Endometrial microvascular endothelial cells (primary cell): ENCODE results near the gene ATG101. TPM values are rescaled to one million over a fixed set of nuclear protein-coding genes. Genes with fewer than 3 reads are reported as not detected.

ENCODE experiments used
- in situ Hi-C: cut with HindIII; loops from 2 replicates; pipeline ENCODE4 v1.10.0; 2017; ENCODE audit warnings: low sequenced_read_pairs, low pct_unique_long_range_greater_than_20kb; ENCODE audit errors: inconsistent ontology term
- total RNA-seq: library from RNA; depleted of rRNA; stranded (reverse); fragments of >200 nt; gene quantifications from one replicate; pipeline ENCODE4 v1.2.3, GENCODE V29; 2015; ENCODE audit errors: inconsistent ontology term

ATG101 gene
- total RNA-seq, 1 donor from 2014 or later: 83.3 TPM

GRCh38 chr12:52038447-52038846 lies 31.3 kb upstream of the ATG101 start:
- in situ Hi-C loops: no loop called here

GRCh38 chr12:52041035-52041434 lies 28.7 kb upstream of the ATG101 start:
- in situ Hi-C loops: no loop called here

DNA sequence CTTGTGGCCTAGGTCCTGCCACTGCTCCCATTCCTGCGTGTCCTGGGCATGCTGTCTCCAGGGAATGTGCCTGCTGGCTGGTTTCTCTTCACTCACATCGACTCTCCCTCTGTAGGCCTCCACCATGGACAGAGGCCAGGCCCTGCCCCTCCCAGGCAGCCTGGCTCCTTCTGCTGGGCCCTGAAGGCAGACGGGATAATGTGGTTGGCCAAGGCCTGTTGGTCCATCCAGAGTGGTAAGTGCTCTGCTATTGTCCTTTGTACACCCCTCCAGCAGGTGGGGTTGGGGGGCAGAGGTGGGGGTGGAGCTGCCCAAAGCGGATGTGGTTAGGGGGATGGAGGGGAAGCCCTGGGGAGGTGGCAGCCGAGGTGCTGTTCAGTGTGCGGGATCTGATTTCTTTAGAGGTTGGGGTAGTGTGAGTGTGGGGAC lies 28.1 kb upstream of the ATG101 start:
- in situ Hi-C loops: no loop called here

DNA sequence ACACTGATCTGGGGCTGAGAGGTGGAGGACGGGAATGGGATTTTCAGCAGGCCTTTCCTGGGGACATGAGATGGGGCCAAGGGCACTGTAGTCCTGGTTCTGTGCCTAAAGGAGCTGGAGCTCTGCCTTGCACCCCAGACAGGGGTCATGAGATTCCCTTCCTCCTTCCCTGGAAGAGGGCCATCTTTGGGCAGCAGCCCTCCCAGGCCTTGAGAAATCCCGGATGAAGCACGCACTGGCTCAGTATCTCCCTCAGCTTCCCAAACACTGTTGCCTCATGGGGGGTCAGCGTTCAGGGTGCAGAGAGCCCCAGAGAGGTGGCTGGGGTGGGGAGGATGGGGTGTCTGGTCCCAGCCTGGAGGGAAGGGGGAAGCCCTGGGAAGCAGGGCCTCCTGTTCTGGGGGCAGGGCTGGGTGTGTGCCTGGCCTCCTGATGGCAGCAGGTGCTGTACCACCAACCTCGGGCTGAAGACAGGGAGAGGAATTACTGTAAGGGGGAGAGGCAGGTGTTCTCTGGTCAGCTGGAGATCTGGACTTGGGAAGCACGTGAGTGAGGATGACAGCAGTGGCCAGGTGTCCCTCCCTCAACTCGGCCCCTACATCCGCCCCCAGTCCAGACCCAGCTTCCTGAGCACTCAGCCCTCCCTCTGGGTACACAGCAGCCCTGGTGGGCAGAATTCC lies 26.9 kb upstream of the ATG101 start:
- in situ Hi-C loops: no loop called here

DNA sequence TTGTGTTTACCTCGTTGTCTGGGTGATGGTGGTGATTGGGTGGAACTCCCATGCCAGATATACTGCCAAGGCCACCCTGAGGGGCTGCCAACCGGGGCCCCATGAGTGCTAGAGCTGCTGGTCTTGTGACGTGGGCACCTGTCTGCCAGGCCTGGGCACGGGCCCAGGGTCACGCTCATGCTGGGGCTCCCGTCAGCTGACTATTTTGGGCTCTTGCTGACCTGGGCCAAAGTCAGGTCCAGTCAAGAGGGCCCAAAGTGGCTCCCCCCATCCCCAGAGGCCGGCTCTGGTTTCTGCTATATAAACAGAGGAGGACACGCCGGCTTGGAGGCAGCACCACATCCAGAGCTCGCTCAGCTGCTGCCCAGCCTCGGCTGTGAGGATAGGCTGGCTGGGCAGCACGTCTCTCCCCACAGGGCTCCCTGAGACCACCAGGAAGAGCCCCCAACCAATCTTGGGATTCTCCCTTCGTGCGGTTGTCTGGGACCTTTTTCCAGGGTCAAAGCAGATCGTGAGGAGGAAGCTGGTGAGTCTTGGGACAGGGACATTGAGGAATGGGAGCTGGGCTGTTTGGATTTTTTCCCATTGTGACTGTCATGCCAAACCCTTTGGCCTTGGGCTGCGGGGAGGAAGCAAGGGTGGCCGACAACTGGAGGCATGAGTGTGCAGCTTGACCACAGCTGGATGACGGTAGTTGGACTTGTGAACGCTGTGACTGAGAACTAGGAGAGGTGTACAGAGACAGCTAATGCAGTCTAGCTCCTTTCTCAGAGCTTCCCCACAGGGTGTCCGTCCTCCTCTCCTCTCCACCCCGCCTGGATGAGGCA lies 26.2 kb upstream of the ATG101 start:
- in situ Hi-C loops: no loop called here

- in situ Hi-C loops: no loop called here
Observed at GRCh38 chr12:52044292-52044983, 25.3 kb upstream of the ATG101 start.

DNA sequence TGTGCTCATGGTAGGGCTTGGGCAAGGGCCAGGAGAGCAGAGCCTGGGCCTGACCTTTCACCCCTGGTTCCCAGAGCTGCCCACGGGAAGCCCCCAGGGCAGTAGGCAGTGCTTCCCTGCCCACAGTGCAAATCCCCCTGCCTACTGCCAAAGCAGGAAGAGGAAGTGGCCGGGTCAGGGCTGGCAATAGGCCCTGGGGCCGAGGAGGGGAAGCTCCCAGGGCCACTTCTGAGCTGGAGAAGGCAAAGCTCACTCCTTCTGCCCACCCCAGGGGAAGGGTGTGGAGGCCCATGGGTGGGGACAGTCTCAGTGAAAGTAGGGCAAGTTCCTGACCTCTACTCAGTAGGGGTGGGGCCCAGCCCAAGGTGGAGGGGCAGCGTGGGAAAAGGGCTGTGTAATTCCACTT lies 24.0 kb upstream of the ATG101 start:
- in situ Hi-C loops: no loop called here

GRCh38 chr12:52046859-52047258 lies 22.9 kb upstream of the ATG101 start:
- in situ Hi-C loops: no loop called here

DNA sequence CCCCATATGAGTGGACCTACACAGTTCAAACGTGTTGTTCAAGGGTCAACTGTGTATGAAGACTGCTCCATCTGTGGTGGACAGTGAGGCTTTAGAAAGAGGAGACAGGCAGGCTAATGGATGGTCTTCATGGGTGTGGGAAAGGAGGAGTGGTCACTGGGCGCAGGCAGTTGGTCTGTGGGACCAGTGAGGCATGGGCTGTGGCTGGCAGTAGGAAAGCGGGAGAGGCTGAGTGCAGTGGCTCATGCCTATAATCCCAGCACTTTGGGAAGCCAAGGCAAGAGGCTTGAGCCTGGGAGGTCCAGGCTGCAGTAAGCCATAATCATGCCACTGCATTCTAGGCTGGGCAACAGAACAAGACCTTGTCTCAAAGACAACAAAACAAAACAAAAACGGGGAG lies 20.5 kb upstream of the ATG101 start:
- in situ Hi-C loops: no loop called here

- in situ Hi-C loops: no loop called here
Observed at GRCh38 chr12:52049688-52050087, 20.1 kb upstream of the ATG101 start.

DNA sequence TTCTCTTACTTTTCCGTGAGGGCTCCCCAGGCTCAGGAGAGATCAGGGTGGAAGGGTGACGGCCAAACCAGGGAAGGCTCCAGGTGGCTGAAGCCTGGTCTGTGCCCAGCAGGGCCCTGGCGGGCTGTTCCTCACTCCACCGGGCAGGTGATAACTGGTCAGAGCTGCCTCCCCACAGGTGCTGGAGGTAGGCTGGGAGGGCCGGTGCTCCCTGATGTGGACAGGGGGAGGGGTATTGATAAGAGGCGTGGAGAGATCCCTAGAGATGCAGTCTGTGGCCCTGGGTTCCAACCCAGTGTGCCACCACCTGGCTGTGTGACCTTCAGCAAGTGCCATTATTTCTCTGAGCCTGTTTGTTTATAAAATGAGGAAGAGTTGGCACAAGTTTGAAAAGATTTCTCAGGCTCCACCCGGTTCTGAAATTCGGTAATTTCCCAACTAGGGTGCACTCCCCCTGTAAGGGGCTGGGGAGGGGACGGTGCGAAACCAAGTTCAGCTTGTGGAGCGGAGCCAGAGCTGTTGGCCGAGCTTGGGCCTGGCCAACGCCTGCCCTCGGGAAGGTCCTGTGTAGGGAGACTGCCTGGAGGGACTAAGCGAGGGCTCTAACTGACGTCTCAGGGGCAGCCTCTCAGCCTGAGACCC lies 19.5 kb upstream of the ATG101 start:
- in situ Hi-C loops: no loop called here

GRCh38 chr12:52050758-52051541 lies 18.8 kb upstream of the ATG101 start, which contains the start of gene NR4A1:
Gene NR4A1 (plus strand): TSS chr12:52051442. CDS start chr12:52054329, 2,887 bp downstream.
- in situ Hi-C loops: no loop called here

- in situ Hi-C loops: no loop called here
Observed at GRCh38 chr12:52052468-52053186, 17.2 kb upstream of the ATG101 start.

DNA sequence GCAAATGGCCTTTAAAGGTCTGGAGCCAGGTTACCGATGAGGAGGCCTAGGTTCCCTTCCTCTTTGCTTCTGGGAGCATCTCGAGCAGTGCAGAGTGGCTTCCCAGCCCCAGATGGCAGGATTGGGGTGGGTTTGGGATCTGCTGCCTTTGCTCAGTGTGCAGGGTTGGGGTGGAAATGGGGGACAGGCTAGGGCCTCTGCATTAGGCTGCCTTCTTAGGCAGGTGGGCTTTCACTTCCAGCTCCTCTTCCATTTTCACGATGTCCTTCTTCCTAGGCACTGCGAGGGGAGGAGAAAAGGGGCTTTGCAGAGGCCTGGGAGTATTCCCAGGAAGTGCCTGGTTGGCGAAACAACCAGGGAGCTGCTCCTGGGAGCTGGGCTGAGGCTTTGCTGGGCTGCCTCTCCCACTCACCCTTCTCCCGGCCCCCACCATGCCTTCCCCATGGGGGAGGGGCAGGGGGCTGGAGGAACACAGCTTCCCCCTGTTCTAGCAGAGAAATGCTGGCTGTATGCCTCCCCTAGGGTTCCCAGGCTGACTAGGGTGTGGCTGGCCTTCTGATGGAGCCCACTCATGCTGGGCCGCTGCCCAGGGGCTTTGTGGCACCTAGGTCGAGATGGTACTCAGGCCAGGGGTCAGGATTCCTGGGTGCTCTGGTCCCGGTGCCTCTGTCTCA lies 16.1 kb upstream of the ATG101 start:
- in situ Hi-C loops: no loop called here

DNA sequence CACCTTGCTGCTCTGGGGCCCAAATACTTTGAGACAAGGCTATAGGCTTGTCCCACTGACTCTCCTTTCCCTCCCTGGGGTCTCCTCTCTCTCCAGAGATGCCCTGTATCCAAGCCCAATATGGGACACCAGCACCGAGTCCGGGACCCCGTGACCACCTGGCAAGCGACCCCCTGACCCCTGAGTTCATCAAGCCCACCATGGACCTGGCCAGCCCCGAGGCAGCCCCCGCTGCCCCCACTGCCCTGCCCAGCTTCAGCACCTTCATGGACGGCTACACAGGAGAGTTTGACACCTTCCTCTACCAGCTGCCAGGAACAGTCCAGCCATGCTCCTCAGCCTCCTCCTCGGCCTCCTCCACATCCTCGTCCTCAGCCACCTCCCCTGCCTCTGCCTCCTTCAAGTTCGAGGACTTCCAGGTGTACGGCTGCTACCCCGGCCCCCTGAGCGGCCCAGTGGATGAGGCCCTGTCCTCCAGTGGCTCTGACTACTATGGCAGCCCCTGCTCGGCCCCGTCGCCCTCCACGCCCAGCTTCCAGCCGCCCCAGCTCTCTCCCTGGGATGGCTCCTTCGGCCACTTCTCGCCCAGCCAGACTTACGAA lies 15.4 kb upstream of the ATG101 start:
- in situ Hi-C loops: no loop called here

DNA sequence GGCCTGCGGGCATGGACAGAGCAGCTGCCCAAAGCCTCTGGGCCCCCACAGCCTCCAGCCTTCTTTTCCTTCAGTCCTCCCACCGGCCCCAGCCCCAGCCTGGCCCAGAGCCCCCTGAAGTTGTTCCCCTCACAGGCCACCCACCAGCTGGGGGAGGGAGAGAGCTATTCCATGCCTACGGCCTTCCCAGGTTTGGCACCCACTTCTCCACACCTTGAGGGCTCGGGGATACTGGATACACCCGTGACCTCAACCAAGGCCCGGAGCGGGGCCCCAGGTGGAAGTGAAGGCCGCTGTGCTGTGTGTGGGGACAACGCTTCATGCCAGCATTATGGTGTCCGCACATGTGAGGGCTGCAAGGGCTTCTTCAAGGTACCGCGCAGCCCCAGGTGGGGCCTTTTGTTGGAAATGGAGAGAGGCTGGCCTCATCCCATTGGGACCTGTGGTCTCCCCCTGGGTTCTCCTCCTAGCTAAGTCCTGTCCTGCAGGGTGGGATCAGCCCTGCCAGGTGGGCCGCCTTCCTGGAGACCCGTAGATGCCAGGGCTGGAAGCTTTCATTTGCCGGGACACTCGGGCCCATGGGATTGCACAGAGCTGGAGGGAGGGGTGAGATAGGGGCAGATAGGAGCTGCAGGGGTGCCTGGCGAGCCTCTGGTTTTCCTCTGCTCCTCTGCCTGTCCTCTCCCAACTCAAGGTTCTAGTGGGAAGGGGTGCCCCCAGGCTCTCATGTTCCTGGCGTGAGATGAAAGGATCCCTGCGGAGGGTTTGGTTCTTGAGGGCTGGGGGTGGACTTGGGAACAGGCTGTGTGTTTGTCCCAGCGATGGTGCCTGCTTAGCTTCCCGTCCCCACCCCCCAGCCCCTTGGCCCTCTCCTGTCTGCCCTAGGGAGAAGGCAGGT lies 14.7 kb upstream of the ATG101 start:
- in situ Hi-C loops: no loop called here
